GM23338 (cell line): ENCODE measurements around the gene GATAD2A. TPM values are rescaled to one million over a fixed set of nuclear protein-coding genes. Genes with fewer than 3 reads are reported as not detected.

ENCODE experiments used
- ATAC-seq: fragments of 200-7000 bp; cut with Tn5 transposase; 3 replicates; pipeline ENCODE4 v1.9.1; 2020
- DNase-seq: peaks from one replicate; pipeline ENCODE4 v3.0.0-alpha.2; 2015; ENCODE audit warnings: low spot score
- H2AFZ ChIP-seq: fragments of 200-600 bp; sonication (generic); 2 replicates; pipeline ENCODE4 v1.8.0; 2016; ENCODE audit warnings: antibody characterized with exemption, mild to moderate bottlenecking, moderate library complexity
- H3F3A ChIP-seq: fragments of 200-600 bp; sonication (generic); replicated peaks from 2 replicates; pipeline ENCODE4 v1.8.0; 2017; ENCODE audit warnings: antibody characterized with exemption, mixed run types, low read depth
- H3K27ac ChIP-seq: fragments of 200-600 bp; sonication (generic); 2 replicates; pipeline ENCODE4 v1.6.1; 2016; ENCODE audit warnings: low read depth
- H3K27me3 ChIP-seq: fragments of 200-600 bp; sonication (generic); 2 replicates; pipeline ENCODE4 v1.8.0; 2016; ENCODE audit warnings: mild to moderate bottlenecking, mixed run types, moderate library complexity; ENCODE audit not compliant: insufficient read depth
- H3K36me3 ChIP-seq: fragments of 200-600 bp; sonication (generic); 2 replicates; pipeline ENCODE4 v1.8.0; 2016; ENCODE audit warnings: mild to moderate bottlenecking; ENCODE audit not compliant: insufficient read depth
- H3K4me1 ChIP-seq: fragments of 200-600 bp; sonication (generic); 2 replicates; pipeline ENCODE4 v1.8.0; 2016; ENCODE audit warnings: mild to moderate bottlenecking, moderate library complexity; ENCODE audit not compliant: insufficient read depth
- H3K4me2 ChIP-seq: fragments of 200-600 bp; sonication (generic); 2 replicates; pipeline ENCODE4 v1.7.1; 2017; ENCODE audit warnings: mixed run types
- H3K4me3 ChIP-seq: fragments of 200-600 bp; sonication (generic); 2 replicates; pipeline ENCODE4 v1.6.1; 2016; ENCODE audit warnings: mixed run types
- H3K79me2 ChIP-seq: fragments of 200-600 bp; sonication (generic); replicated peaks from 2 replicates; pipeline ENCODE4 v1.8.0; 2017; ENCODE audit warnings: mild to moderate bottlenecking; ENCODE audit not compliant: insufficient read depth
- H3K9me2 ChIP-seq: fragments of 200-600 bp; sonication (generic); 2 replicates; pipeline ENCODE4 v1.8.0; 2017; ENCODE audit not compliant: insufficient read depth
- H4K20me1 ChIP-seq: fragments of 200-600 bp; sonication (generic); replicated peaks from 2 replicates; pipeline ENCODE4 v1.8.0; 2017; ENCODE audit warnings: mild to moderate bottlenecking; ENCODE audit not compliant: insufficient read depth
- H3K27ac Mint-ChIP-seq: 2 replicates; pipeline ENCODE4 v1.8.0; 2020; ENCODE audit warnings: inconsistent platforms, mild to moderate bottlenecking, moderate library complexity, mixed read lengths
- H3K27me3 Mint-ChIP-seq: 3 replicates; pipeline ENCODE4 v1.8.0; 2022; ENCODE audit warnings: low read depth, mild to moderate bottlenecking, moderate library complexity, mixed read lengths, inconsistent platforms; ENCODE audit not compliant: insufficient read depth, poor library complexity
- H3K36me3 Mint-ChIP-seq: 3 replicates; pipeline ENCODE4 v1.8.0; 2021; ENCODE audit warnings: low read depth, mild to moderate bottlenecking, inconsistent platforms, moderate library complexity, mixed read lengths
- H3K4me1 Mint-ChIP-seq: 3 replicates; pipeline ENCODE4 v1.8.0; 2020; ENCODE audit warnings: mild to moderate bottlenecking, inconsistent platforms, mixed read lengths
- H3K4me3 Mint-ChIP-seq: 3 replicates; pipeline ENCODE4 v1.8.0; 2021; ENCODE audit warnings: moderate library complexity, mild to moderate bottlenecking, inconsistent platforms, mixed read lengths
- H3K9me3 Mint-ChIP-seq: 3 replicates; pipeline ENCODE4 v1.8.0; 2020; ENCODE audit warnings: moderate library complexity, mild to moderate bottlenecking, inconsistent platforms, mixed read lengths
- CTCF ChIP-seq, 2 experiments: fragments of 200-600 bp in 1 of 2; sonication (generic) in 1 of 2; conservative IDR thresholded peaks; 2 replicates each; pipeline versions ENCODE4 v1.5.1 to v1.6.1; 2016 to 2017; ENCODE audit warnings: antibody characterized with exemption in 2 of 2, low read depth in 2 of 2, mild to moderate bottlenecking in 2 of 2, moderate library complexity in 1 of 2
- ETS1 ChIP-seq: IDR thresholded peaks from 2 replicates; pipeline ENCODE4 v1.6.1; 2016; ENCODE audit warnings: antibody characterized with exemption
- EZH2 ChIP-seq: fragments of 200-600 bp; sonication (generic); IDR thresholded peaks from one replicate; pipeline ENCODE4 v1.8.0; 2017; ENCODE audit warnings: antibody characterized with exemption, mild to moderate bottlenecking, low read depth; ENCODE audit not compliant: unreplicated experiment
- JUNB ChIP-seq: IDR thresholded peaks from one replicate; pipeline ENCODE4 v1.6.1; 2016; ENCODE audit warnings: antibody characterized with exemption; ENCODE audit not compliant: unreplicated experiment
- NANOG ChIP-seq: IDR thresholded peaks from 2 replicates; pipeline ENCODE4 v1.6.1; 2016; ENCODE audit warnings: antibody characterized with exemption, borderline replicate concordance
- ZNF114 ChIP-seq: fragments of 250-450 bp; sonication (Bioruptor Pico); IDR thresholded peaks from 2 replicates; pipeline ENCODE4 v1.5.0; 2020; ENCODE audit warnings: mild to moderate bottlenecking, moderate library complexity
- ZNF331 ChIP-seq: fragments of 250-450 bp; sonication (Bioruptor Pico); IDR thresholded peaks from 2 replicates; pipeline ENCODE4 v1.5.0; 2020; ENCODE audit warnings: low read depth, mild to moderate bottlenecking, moderate library complexity
- polyA plus RNA-seq: library from polyadenylated mRNA; unstranded; fragments of >200 nt; fragmentation: Nextera tagmentation; extraction: Ambion mirVana; gene quantifications from 2 replicates; pipeline ENCODE4 v1.2.1, GENCODE V29; 2016
- total RNA-seq: library from RNA; depleted of rRNA; stranded (reverse); fragments of >200 nt; shearing (Covaris generic); gene quantifications from 2 replicates; pipeline ENCODE4 v1.2.3, GENCODE V29; 2014

Gene GATAD2A
- total and polyA plus RNA-seq, 2 experiments from 2014 or later, result 40.0 to 151 TPM

- no peak for TF ChIP-seq JUNB
These were observed 123.4 kb downstream of the GATAD2A start, which contains the start of gene YJEFN3 (continued) for GRCh38 chr19:19528721-19529490.

- 0 out of 2 replicates have a peak, but pooled peaks cover 3% of the 10 kb centered on the region for H3K27me3 ChIP-seq
- H3K4me2 ChIP-seq, result peak overlapping the region; percentile 73; the same call in 1 of the 2 replicates
- H3F3A ChIP-seq, result peaks cover 29% of the 10 kb centered on the region
- no peak overlapping the region for H3K27ac ChIP-seq
- Mint-ChIP-seq H3K9me3 (no peaks in the 10 kb centered on the region), H3K4me1 (peaks cover 46% of the 10 kb centered on the region), H3K27ac (no peak overlapping the region), H3K4me3 (no peak overlapping the region), H3K27me3 (peaks cover 14% of the 10 kb centered on the region), H3K36me3 (peaks cover 32% of the 10 kb centered on the region)
- peaks cover 6% of the 10 kb centered on the region; the same call in 1 of the 2 replicates for H3K4me1 ChIP-seq
- H3K4me3 ChIP-seq, result no peak overlapping the region
- no peaks in the 10 kb centered on the region for H3K9me2 ChIP-seq
- peaks cover 5% of the 10 kb centered on the region; the same call in 1 of the 2 replicates for H3K79me2 ChIP-seq
- no peak for ATAC-seq
- H3K36me3 ChIP-seq, result no peaks in the 10 kb centered on the region
- DNase-seq, result peak; percentile 1
- no peak overlapping the region for H2AFZ ChIP-seq
- no peak for TF ChIP-seq EZH2
- H4K20me1 ChIP-seq, result peaks cover 5% of the 10 kb centered on the region
These were observed 124.4 kb downstream of the GATAD2A start for GRCh38 chr19:19529783-19530422.

GRCh38 chr19:19530423-19530804 is 124.9 kb downstream of the GATAD2A start:
- no peaks in the 10 kb centered on the region for H3K36me3 ChIP-seq
- 0 out of 2 replicates have a peak, but pooled peaks cover 3% of the 10 kb centered on the region for H3K27me3 ChIP-seq
- H4K20me1 ChIP-seq, result peaks cover 3% of the 10 kb centered on the region; the same call in 1 of the 2 replicates
- Mint-ChIP-seq H3K27ac (no peak overlapping the region), H3K27me3 (peaks cover 14% of the 10 kb centered on the region), H3K4me3 (no peak overlapping the region), H3K36me3 (peaks cover 32% of the 10 kb centered on the region), H3K4me1 (peaks cover 42% of the 10 kb centered on the region), H3K9me3 (no peaks in the 10 kb centered on the region)
- H3K9me2 ChIP-seq, result no peaks in the 10 kb centered on the region
- ATAC-seq (peak; percentile 8), DNase-seq (peak; percentile 71)
- H3K4me1 ChIP-seq, result peaks cover 6% of the 10 kb centered on the region; the same call in 1 of the 2 replicates
- no peak overlapping the region for H3K4me3 ChIP-seq
- no peak overlapping the region for H2AFZ ChIP-seq
- no peak overlapping the region for H3K27ac ChIP-seq
- H3K79me2 ChIP-seq, result peaks cover under 1% of the 10 kb centered on the region; the same call in 1 of the 2 replicates
- TF ChIP-seq NANOG (no peak), ZNF331 (CRISPR knock-in tag) (no peak), CTCF (conservative IDR thresholded peaks at IDR 0.05; ENCODE audit: low read depth in 2 of 2) (peak in 1 of 2 experiments; percentile 24; a peak in 2 of 4 replicates), ZNF114 (no peak), ETS1 (no peak)
- peaks cover 27% of the 10 kb centered on the region for H3F3A ChIP-seq
- H3K4me2 ChIP-seq, result no peak overlapping the region
